Caco-2 (cell line): ENCODE measurements around the gene CHAC1. TPM values are rescaled to one million over a fixed set of nuclear protein-coding genes. Genes with fewer than 3 reads are reported as not detected.
A peak's percentile ranks its signal among the peaks of the same experiment; 100 is the strongest.

Experiments
- BruUV-seq: library from RNA; stranded (reverse); fragments of 400-500 nt; replicated peaks from 2 replicates; lab custom pipeline; 2021; lab: Mats Ljungman, UMichigan
- CTCF ChIA-PET: fragments of 300-600 bp; sonication (Branson Sonifier 250); formaldehyde crosslinking; loops from one replicate; lab custom pipeline; 2022; ENCODE audit warnings: antibody characterized with exemption; lab: Charles Lee
- POLR2A ChIA-PET: fragments of 300-600 bp; sonication (Branson Sonifier 250); formaldehyde crosslinking; loops from one replicate; lab custom pipeline; 2022; ENCODE audit warnings: antibody characterized with exemption; lab: Charles Lee
- DNase-seq, 2 experiments: peaks; one replicate each; pipeline versions ENCODE4 v3.0.0 to v3.0.0-alpha.2; 2020 to 2022
- H3K27me3 ChIP-seq: replicated peaks from 2 replicates; pipeline ENCODE4 v1.6.0; 2011; ENCODE audit warnings: low read length; ENCODE audit not compliant: control insufficient read depth, insufficient read depth
- H3K36me3 ChIP-seq: 2 replicates; pipeline ENCODE4 v1.5.1; 2011; ENCODE audit warnings: low read length; ENCODE audit not compliant: control insufficient read depth, insufficient read depth
- H3K4me1 ChIP-seq: fragments of 250-450 bp; sonication (Bioruptor Pico); 2 replicates; pipeline ENCODE4 v1.5.1; 2020; ENCODE audit warnings: mild to moderate bottlenecking
- H3K4me3 ChIP-seq: 2 replicates; pipeline ENCODE4 v1.5.1; 2011; ENCODE audit warnings: low read depth, mild to moderate bottlenecking, control low read depth, low read length
- H3K9me3 ChIP-seq: fragments of 250-450 bp; sonication (Bioruptor Pico); 2 replicates; pipeline ENCODE4 v1.5.1; 2020; ENCODE audit warnings: mild to moderate bottlenecking, moderate library complexity
- H3K27ac Mint-ChIP-seq: one replicate; pipeline ENCODE4 v1.8.0; 2022; ENCODE audit warnings: mixed read lengths; ENCODE audit not compliant: unreplicated experiment
- H3K27me3 Mint-ChIP-seq: one replicate; pipeline ENCODE4 v1.8.0; 2022; ENCODE audit warnings: mixed read lengths; ENCODE audit not compliant: insufficient read depth, unreplicated experiment
- H3K36me3 Mint-ChIP-seq: one replicate; pipeline ENCODE4 v1.8.0; 2022; ENCODE audit warnings: mild to moderate bottlenecking, mixed read lengths; ENCODE audit not compliant: insufficient read depth, unreplicated experiment
- H3K4me1 Mint-ChIP-seq: one replicate; pipeline ENCODE4 v1.8.0; 2022; ENCODE audit warnings: low read depth, mixed read lengths; ENCODE audit not compliant: unreplicated experiment
- H3K4me3 Mint-ChIP-seq: one replicate; pipeline ENCODE4 v1.8.0; 2022; ENCODE audit warnings: mild to moderate bottlenecking, moderate library complexity, mixed read lengths; ENCODE audit not compliant: unreplicated experiment
- H3K9me3 Mint-ChIP-seq: one replicate; pipeline ENCODE4 v1.8.0; 2022; ENCODE audit warnings: mixed read lengths; ENCODE audit not compliant: unreplicated experiment
- intact Hi-C: fragments of 100-400 bp; cut with micrococcal nuclease; formaldehyde crosslinking; loops from one replicate; pipeline ENCODE4 v1.10.0; 2022; ENCODE audit not compliant: unreplicated experiment
- total RNA-seq: library from RNA; stranded (reverse); gene quantifications from 2 replicates; pipeline ENCODE4 v1.2.3, GENCODE V29; 2022
- TF ChIP-seq, protein P1 (sequence below), 2 experiments: fragments of 200-600 bp in 1 of 2; IDR thresholded peaks; 1 replicate in 1 of 2; 2 replicates in 1 of 2; pipeline versions ENCODE4 v1.5.1 to v1.8.0; 2011 to 2022; ENCODE audit warnings: antibody characterized with exemption in 1 of 2, control low read depth in 1 of 2, inconsistent platforms in 1 of 2, low read depth in 1 of 2, low read length in 1 of 2, mild to moderate bottlenecking in 1 of 2, moderate library complexity in 1 of 2; ENCODE audit not compliant: insufficient read depth in 1 of 2, severe bottlenecking in 1 of 2, unreplicated experiment in 1 of 2

The CHAC1 gene
- total RNA-seq, 1 experiment from 2014 or later: 55.8 TPM

DNA sequence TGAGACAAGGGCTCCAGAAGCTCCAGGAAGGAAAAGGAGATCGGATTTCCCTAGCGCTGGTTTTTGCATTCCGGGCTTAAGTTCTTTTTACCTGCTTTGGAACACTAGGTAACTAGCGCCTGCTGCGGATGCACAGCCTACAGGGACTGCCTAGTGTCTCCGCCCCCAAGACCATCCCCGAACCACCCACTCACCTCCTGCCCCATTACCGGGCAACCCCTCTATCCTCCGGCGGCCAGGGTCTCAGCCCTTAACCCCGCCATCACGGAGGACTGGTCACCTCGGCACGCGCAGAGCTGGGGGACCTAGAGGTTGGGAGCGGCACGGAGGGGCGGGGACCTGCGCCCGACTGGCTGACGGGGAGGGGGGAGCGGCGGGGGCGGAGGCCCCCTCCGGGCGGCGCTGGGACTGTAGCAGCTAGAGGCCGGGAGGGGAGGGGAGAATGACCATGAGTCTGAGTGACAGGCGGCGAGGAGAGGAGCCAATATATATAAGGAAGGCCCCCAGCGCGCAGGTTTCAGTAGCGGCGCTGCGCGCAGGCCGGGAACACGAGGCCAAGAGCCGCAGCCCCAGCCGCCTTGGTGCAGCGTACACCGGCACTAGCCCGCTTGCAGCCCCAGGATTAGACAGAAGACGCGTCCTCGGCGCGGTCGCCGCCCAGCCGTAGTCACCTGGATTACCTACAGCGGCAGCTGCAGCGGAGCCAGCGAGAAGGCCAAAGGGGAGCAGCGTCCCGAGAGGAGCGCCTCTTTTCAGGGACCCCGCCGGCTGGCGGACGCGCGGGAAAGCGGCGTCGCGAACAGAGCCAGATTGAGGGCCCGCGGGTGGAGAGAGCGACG, 24.2 kb upstream of the CHAC1 start, which contains the start of gene DLL4:
Gene DLL4, plus strand, starts transcription at position 520 of the 839 bp plus-strand sequence. CDS start 329 bp downstream, outside the sequence.
- BruUV-seq: no TSS peak
- peak; percentile 93 to 94 for DNase-seq
- Mint-ChIP-seq H3K4me1 (peaks cover 35% of the 10 kb centered on the region), H3K9me3 (no peaks in the 10 kb centered on the region), H3K36me3 (peaks cover 12% of the 10 kb centered on the region), H3K27me3 (no peaks in the 10 kb centered on the region), H3K4me3 (peak within 1 kb of the TSS; percentile 84), H3K27ac (peak within 1 kb of the TSS; percentile 88)
- ChIA-PET POLR2A (interaction anchor here (0.5 to 2.6 kb wide), 15 partner anchors 12 to 330 kb away, joined by 3 to 30 read pairs (median 6); partner anchors contain the start of genes CHAC1, DNAJC17, VPS18 and ZFYVE19), CTCF (interaction anchor here (0.5 to 2.6 kb wide), 11 partner anchors 12 to 259 kb away, joined by 3 to 20 read pairs (median 7); partner anchors contain the start of genes CHAC1 and VPS18)
- no peaks in the 10 kb centered on the region for H3K9me3 ChIP-seq
- peak within 1 kb of the TSS; percentile 65 for H3K4me3 ChIP-seq
- no peaks in the 10 kb centered on the region for H3K36me3 ChIP-seq
- no peaks in the 10 kb centered on the region for H3K27me3 ChIP-seq
- intact Hi-C loops: loop anchor here (1.0 kb wide), 2 partner anchors 23 to 24 kb away; partner anchors contain the start of gene CHAC1
- TF ChIP-seq, protein P1, sequence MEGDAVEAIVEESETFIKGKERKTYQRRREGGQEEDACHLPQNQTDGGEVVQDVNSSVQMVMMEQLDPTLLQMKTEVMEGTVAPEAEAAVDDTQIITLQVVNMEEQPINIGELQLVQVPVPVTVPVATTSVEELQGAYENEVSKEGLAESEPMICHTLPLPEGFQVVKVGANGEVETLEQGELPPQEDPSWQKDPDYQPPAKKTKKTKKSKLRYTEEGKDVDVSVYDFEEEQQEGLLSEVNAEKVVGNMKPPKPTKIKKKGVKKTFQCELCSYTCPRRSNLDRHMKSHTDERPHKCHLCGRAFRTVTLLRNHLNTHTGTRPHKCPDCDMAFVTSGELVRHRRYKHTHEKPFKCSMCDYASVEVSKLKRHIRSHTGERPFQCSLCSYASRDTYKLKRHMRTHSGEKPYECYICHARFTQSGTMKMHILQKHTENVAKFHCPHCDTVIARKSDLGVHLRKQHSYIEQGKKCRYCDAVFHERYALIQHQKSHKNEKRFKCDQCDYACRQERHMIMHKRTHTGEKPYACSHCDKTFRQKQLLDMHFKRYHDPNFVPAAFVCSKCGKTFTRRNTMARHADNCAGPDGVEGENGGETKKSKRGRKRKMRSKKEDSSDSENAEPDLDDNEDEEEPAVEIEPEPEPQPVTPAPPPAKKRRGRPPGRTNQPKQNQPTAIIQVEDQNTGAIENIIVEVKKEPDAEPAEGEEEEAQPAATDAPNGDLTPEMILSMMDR (IDR thresholded peaks at IDR 0.05; ENCODE audit: insufficient read depth in 1 of 2, low read depth in 1 of 2, low read length in 1 of 2, severe bottlenecking in 1 of 2, unreplicated experiment in 1 of 2): peak in 1 of 2 experiments; percentile 4
- peaks cover 34% of the 10 kb centered on the region for H3K4me1 ChIP-seq

DNA sequence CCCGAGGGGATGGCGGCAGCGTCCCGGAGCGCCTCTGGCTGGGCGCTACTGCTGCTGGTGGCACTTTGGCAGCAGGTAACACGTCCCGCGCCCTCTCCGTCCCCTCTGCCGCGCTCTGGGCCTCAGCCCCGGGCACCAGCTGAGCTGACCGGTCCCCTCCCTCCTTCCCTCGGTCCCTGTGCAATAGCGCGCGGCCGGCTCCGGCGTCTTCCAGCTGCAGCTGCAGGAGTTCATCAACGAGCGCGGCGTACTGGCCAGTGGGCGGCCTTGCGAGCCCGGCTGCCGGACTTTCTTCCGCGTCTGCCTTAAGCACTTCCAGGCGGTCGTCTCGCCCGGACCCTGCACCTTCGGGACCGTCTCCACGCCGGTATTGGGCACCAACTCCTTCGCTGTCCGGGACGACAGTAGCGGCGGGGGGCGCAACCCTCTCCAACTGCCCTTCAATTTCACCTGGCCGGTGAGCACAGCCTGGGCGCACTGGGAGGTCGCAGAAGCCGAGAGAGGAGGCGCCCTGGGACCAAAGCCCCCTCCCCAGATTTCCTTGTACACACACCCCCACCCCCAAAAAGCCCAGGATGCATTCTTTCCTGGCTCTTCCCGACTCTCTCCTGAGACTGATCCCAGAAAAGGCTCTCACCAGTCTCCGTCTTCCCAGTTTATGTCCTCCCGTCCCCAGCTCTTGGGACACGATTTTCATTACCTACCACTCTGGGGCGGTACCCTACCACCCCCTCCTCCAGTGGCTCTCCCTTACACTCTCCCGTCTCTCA, 23.4 kb upstream of the CHAC1 start:
- H3K36me3 Mint-ChIP-seq: peaks cover 12% of the 10 kb centered on the region

More for the DNA sequence above, 23.4 kb upstream of the CHAC1 start:
- H3K36me3 ChIP-seq: no peaks in the 10 kb centered on the region; the same call in 1 of the 2 replicates
- ChIA-PET POLR2A (interaction anchor here (0.9 to 2.6 kb wide), 9 partner anchors 12 to 122 kb away, joined by 3 to 27 read pairs (median 7); partner anchors contain the start of genes CHAC1, DNAJC17, VPS18 and ZFYVE19), CTCF (interaction anchor here (0.6 to 2.6 kb wide), 25 partner anchors 8 to 301 kb away, joined by 3 to 56 read pairs (median 7); partner anchors contain the start of genes CHAC1, CHP1, EXD1 and VPS18)
- Mint-ChIP-seq H3K4me1 (peaks cover 35% of the 10 kb centered on the region), H3K9me3 (no peaks in the 10 kb centered on the region), H3K27ac (peak overlapping the region; percentile 88), H3K4me3 (peak overlapping the region; percentile 84), H3K27me3 (no peaks in the 10 kb centered on the region)
- DNase-seq: peak; percentile 61 to 74
- intact Hi-C loops: loop anchor here (1.0 kb wide), 1 partner anchor 23 kb away; the partner anchor contains the start of gene CHAC1
- H3K4me3 ChIP-seq: peak overlapping the region; percentile 65
- no peaks in the 10 kb centered on the region for H3K27me3 ChIP-seq
- BruUV-seq: no TSS peak
- peaks cover 34% of the 10 kb centered on the region for H3K4me1 ChIP-seq
- TF ChIP-seq, protein P1 (IDR thresholded peaks at IDR 0.05; ENCODE audit: insufficient read depth in 1 of 2, low read depth in 1 of 2, low read length in 1 of 2, severe bottlenecking in 1 of 2, unreplicated experiment in 1 of 2): no peak
- no peaks in the 10 kb centered on the region for H3K9me3 ChIP-seq
